ENCODE data around the gene PTPRE. TPM values are rescaled to one million over a fixed set of nuclear protein-coding genes. Genes with fewer than 3 reads are reported as not detected.
A peak's percentile ranks its signal among the peaks of the same experiment; 100 is the strongest.

Gene PTPRE
- total RNA-seq, 5 donors from 2014 or later (not counting 1 experiment from before 2014, with no cell fraction given) = 23.2 to 69.2 (median 32.2) TPM

- Histone ChIP-seq H3K36me3 (ENCODE audit: control insufficient read depth in 2 of 2, extremely low read depth in 1 of 2, insufficient read depth in 1 of 2, low read length in 1 of 2) (peaks cover 0 to 14% of the 10 kb centered on the region in 2 donors), H3K4me3 (ENCODE audit: control insufficient read depth in 1 of 2, extremely low read depth in 1 of 2, low read length in 1 of 2) (peak overlapping the region in 1 of 2 donors; percentile 64), H3K27me3 (replicated peaks in 1 of 2; ENCODE audit: control insufficient read depth in 2 of 2, extremely low read depth in 1 of 2, insufficient read depth in 2 of 2, low read length in 1 of 2) (no peaks in the 10 kb centered on the region), H3K9me3 (no peaks in the 10 kb centered on the region), H3K27ac (ENCODE audit: low read length) (peak overlapping the region; percentile 93), H3K4me1 (ENCODE audit: control insufficient read depth in 1 of 2, extremely low read depth in 1 of 2, insufficient read depth in 2 of 2, low read length in 2 of 2) (peaks cover 16 to 64% of the 10 kb centered on the region in 2 experiments)
- Mint-ChIP-seq H3K4me3 (peak overlapping the region in 2 of 3 donors; percentile 24 to 95), H3K36me3 (peaks cover 18% of the 10 kb centered on the region), H3K9me3 (no peaks in the 10 kb centered on the region), H3K4me1 (peaks cover 52 to 66% (median 54%) of the 10 kb centered on the region in 3 donors), H3K27me3 (no peaks in the 10 kb centered on the region), H3K27ac (peak overlapping the region; percentile 92 to 97)
- DNase-seq (no peak), ATAC-seq (replicated peaks in 1 of 4) (no peak)
- ChIA-PET POLR2A (interaction anchor here in 1 of 2 donors (0.7 to 3.7 kb wide), 2 partner anchors 15 to 27 kb away, joined by 3 to 62 read pairs; no protein-coding TSS in a partner anchor), CTCF (interaction anchor here (1.5 to 4.1 kb wide), 4 partner anchors 11 to 23 kb away, joined by 5 to 22 read pairs (median 15); no protein-coding TSS in a partner anchor)
- 91% methylated on average over 21 of the region's 23 CpGs for WGBS (ENCODE audit: insufficient coverage)
Observed at GRCh38 chr10:128046156-128046952, 139.5 kb downstream of the PTPRE start.

DNA sequence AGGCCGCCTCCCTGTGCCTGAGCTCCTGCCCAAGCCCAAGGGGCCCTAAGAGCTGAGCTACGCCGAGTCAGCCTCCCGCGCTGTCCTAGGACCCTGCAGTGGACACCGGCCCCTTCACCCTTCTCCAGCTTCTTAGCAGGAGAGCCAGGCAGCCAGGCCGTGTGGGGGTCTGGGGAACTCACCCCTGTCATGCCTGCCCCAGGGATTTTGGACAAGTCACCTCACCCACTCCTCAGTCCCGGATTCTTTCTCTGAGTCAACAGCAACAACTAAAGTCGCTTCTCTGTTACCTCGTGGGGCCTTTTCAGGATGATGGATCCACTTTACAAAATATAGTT is 140.0 kb downstream of the PTPRE start:
- DNase-seq (no peak), ATAC-seq (replicated peaks in 1 of 4) (peak in 3 of 4 experiments; percentile 0 to 3 (median 1))
- no peaks in the 10 kb centered on the region for H3K9me3 Mint-ChIP-seq
- ChIA-PET CTCF (interaction anchor here (0.6 to 4.1 kb wide), 12 partner anchors 11 to 36 kb away, joined by 3 to 22 read pairs (median 8); no protein-coding TSS in a partner anchor), POLR2A (interaction anchor here (0.6 to 3.7 kb wide), 6 partner anchors 12 to 91 kb away, joined by 3 to 62 read pairs (median 3); no protein-coding TSS in a partner anchor)
- peak overlapping the region; percentile 92 to 97 for H3K27ac Mint-ChIP-seq
- H3K4me3 Mint-ChIP-seq = peak overlapping the region; percentile 84 to 95 (median 93)
- H3K36me3 Mint-ChIP-seq = peaks cover 21% of the 10 kb centered on the region
- Histone ChIP-seq H3K27ac (ENCODE audit: low read length) (peak overlapping the region; percentile 93), H3K27me3 (replicated peaks in 1 of 2; ENCODE audit: control insufficient read depth in 2 of 2, extremely low read depth in 1 of 2, insufficient read depth in 2 of 2, low read length in 1 of 2) (no peaks in the 10 kb centered on the region), H3K4me1 (ENCODE audit: control insufficient read depth in 1 of 2, extremely low read depth in 1 of 2, insufficient read depth in 2 of 2, low read length in 2 of 2) (peaks cover 16 to 67% of the 10 kb centered on the region in 2 experiments), H3K36me3 (ENCODE audit: control insufficient read depth in 2 of 2, extremely low read depth in 1 of 2, insufficient read depth in 1 of 2, low read length in 1 of 2) (peaks cover under 1 to 20% of the 10 kb centered on the region in 2 donors), H3K9me3 (no peaks in the 10 kb centered on the region), H3K4me3 (ENCODE audit: control insufficient read depth in 1 of 2, extremely low read depth in 1 of 2, low read length in 1 of 2) (peak overlapping the region; percentile 57 to 64)
- WGBS (ENCODE audit: insufficient coverage) = 83% methylated on average over 7 of the region's 10 CpGs
- H3K4me1 Mint-ChIP-seq = peaks cover 55 to 71% (median 58%) of the 10 kb centered on the region in 3 donors
- no peaks in the 10 kb centered on the region for H3K27me3 Mint-ChIP-seq

DNA sequence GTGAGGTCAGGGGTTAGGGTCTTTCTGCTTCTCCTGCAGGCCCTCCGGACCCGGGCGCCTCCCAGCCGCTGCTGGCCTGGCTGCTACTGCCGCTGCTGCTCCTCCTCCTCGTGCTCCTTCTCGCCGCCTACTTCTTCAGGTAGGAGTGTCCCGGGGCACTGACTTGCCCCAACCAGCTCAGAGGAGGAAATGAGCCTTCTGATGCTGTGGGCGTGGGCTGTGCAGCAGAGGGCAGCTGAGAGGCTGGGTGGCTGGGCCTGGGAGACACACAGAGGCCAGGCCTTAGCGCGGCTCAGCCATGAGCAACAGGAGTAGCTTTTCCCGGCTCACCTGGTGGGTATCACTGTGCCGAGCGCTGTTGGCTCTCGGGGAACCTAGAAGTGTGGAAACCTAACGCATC is 140.4 kb downstream of the PTPRE start:
- H3K4me3 Mint-ChIP-seq = peak overlapping the region; percentile 84 to 95 (median 93)
- H3K27ac Mint-ChIP-seq = peak overlapping the region; percentile 92 to 97
- 0% methylated on average over 17 of the region's 17 CpGs for WGBS (ENCODE audit: insufficient coverage)
- peaks cover 59 to 73% (median 63%) of the 10 kb centered on the region in 3 donors for H3K4me1 Mint-ChIP-seq
- CTCF ChIA-PET = interaction anchor here (0.6 to 4.1 kb wide), 16 partner anchors 11 to 141 kb away, joined by 3 to 22 read pairs (median 6); partner anchors contain the start of gene PTPRE (in 1 of the 2)
- no peaks in the 10 kb centered on the region for H3K9me3 Mint-ChIP-seq
- no peaks in the 10 kb centered on the region for H3K27me3 ChIP-seq (replicated peaks in 1 of 2; ENCODE audit: control insufficient read depth in 2 of 2, extremely low read depth in 1 of 2, insufficient read depth in 2 of 2, low read length in 1 of 2)
- ATAC-seq (replicated peaks in 1 of 4) (peak; percentile 97 to 98 (median 98)), DNase-seq (peak; percentile 52 to 90 (median 81))
- H3K27ac ChIP-seq (ENCODE audit: low read length) = peak overlapping the region; percentile 93
- peaks cover 25% of the 10 kb centered on the region for H3K36me3 Mint-ChIP-seq
- POLR2A ChIA-PET = interaction anchor here (0.6 to 3.7 kb wide), 6 partner anchors 12 to 91 kb away, joined by 3 to 62 read pairs (median 3); no protein-coding TSS in a partner anchor
- H3K27me3 Mint-ChIP-seq = no peaks in the 10 kb centered on the region
- peaks cover 5 to 24% of the 10 kb centered on the region in 2 donors for H3K36me3 ChIP-seq (ENCODE audit: control insufficient read depth in 2 of 2, extremely low read depth in 1 of 2, insufficient read depth in 1 of 2, low read length in 1 of 2)
- peaks cover 16 to 67% of the 10 kb centered on the region in 2 experiments for H3K4me1 ChIP-seq (ENCODE audit: control insufficient read depth in 1 of 2, extremely low read depth in 1 of 2, insufficient read depth in 2 of 2, low read length in 2 of 2)
- no peaks in the 10 kb centered on the region for H3K9me3 ChIP-seq
- peak overlapping the region; percentile 57 to 64 for H3K4me3 ChIP-seq (ENCODE audit: control insufficient read depth in 1 of 2, extremely low read depth in 1 of 2, low read length in 1 of 2)

DNA sequence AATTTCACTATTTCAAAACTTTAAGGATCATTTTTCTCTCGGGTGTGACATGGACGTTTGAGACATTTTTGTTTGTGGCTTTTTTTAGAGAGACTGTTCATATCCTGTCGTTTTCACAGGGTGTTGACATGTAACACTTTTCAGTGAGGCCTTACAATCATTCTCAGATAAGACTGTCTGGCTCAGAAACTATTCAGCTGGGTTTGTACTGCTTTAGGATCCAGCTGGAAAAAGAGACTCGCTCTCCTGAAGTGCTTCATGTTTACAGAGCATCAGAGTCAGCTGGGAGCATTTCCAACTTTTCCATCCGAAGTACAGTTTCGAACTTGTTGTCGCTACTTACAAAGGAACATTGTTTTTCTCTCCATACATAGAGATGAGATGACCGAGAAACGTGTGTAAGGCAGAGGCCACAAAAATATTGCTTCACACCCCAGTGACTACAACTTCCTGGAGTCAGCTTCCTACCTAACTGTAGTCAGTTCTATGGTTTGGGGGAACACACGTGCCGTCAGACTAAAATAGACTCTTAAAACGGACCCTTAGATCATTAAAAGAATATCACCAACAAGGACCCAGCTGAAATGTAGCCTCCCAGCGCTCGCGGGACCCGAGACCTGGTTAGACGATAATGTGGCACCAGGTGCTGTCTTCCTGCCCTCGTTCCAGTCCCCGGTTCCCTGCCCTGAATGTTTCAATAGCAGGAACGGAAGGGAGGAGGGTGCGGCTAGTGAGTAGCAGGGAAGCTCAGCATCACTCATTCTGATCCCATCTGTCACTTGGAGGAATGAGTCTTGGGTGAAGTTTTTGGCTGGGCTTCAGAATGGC is 141.3 kb downstream of the PTPRE start:
- peaks cover 64 to 78% (median 65%) of the 10 kb centered on the region in 3 donors for H3K4me1 Mint-ChIP-seq
- peak overlapping the region; percentile 57 to 64 for H3K4me3 ChIP-seq (ENCODE audit: control insufficient read depth in 1 of 2, extremely low read depth in 1 of 2, low read length in 1 of 2)
- H3K27ac ChIP-seq (ENCODE audit: low read length) = peak overlapping the region; percentile 93
- ChIA-PET CTCF (interaction anchor here (0.6 to 4.1 kb wide), 18 partner anchors 10 to 142 kb away, joined by 3 to 22 read pairs (median 5); partner anchors contain the start of gene PTPRE (in 1 of the 2)), POLR2A (interaction anchor here (0.6 to 3.7 kb wide), 5 partner anchors 8 to 47 kb away, joined by 3 to 62 read pairs (median 9); no protein-coding TSS in a partner anchor)
- peak overlapping the region; percentile 92 to 97 for H3K27ac Mint-ChIP-seq
- H3K27me3 ChIP-seq (replicated peaks in 1 of 2; ENCODE audit: control insufficient read depth in 2 of 2, extremely low read depth in 1 of 2, insufficient read depth in 2 of 2, low read length in 1 of 2) = no peaks in the 10 kb centered on the region
- H3K36me3 ChIP-seq (ENCODE audit: control insufficient read depth in 2 of 2, extremely low read depth in 1 of 2, insufficient read depth in 1 of 2, low read length in 1 of 2) = peaks cover 10 to 32% of the 10 kb centered on the region in 2 donors
- DNase-seq = peak in 13 of 35 experiments; percentile 10 to 61 (median 33)
- peaks cover 30% of the 10 kb centered on the region for H3K36me3 Mint-ChIP-seq
- ATAC-seq (replicated peaks in 1 of 4) = peak; percentile 41 to 51 (median 44)
- no peaks in the 10 kb centered on the region for H3K9me3 Mint-ChIP-seq
- WGBS (ENCODE audit: insufficient coverage) = 0% methylated on average over 5 of the region's 21 CpGs
- H3K4me3 Mint-ChIP-seq = peak overlapping the region; percentile 84 to 95 (median 93)
- H3K27me3 Mint-ChIP-seq = no peaks in the 10 kb centered on the region
- no peaks in the 10 kb centered on the region for H3K9me3 ChIP-seq
- peaks cover 16 to 73% of the 10 kb centered on the region in 2 experiments for H3K4me1 ChIP-seq (ENCODE audit: control insufficient read depth in 1 of 2, extremely low read depth in 1 of 2, insufficient read depth in 2 of 2, low read length in 2 of 2)

- POLR2A ChIA-PET = interaction anchor here (0.7 to 3.7 kb wide), 3 partner anchors 9 to 14 kb away, joined by 9 to 62 read pairs (median 17); no protein-coding TSS in a partner anchor
- CTCF ChIA-PET = interaction anchor here (0.6 to 4.1 kb wide), 12 partner anchors 12 to 143 kb away, joined by 3 to 22 read pairs (median 8); no protein-coding TSS in a partner anchor
- Mint-ChIP-seq H3K27ac (peak overlapping the region; percentile 92 to 97), H3K4me1 (peaks cover 64 to 78% (median 66%) of the 10 kb centered on the region in 3 donors), H3K27me3 (no peaks in the 10 kb centered on the region), H3K36me3 (peaks cover 30% of the 10 kb centered on the region), H3K4me3 (peak overlapping the region; percentile 84 to 95 (median 93)), H3K9me3 (no peaks in the 10 kb centered on the region)
- WGBS (ENCODE audit: insufficient coverage) = no CpG with 5 or more reads among the region's 6 CpGs
- Histone ChIP-seq H3K9me3 (no peaks in the 10 kb centered on the region), H3K27me3 (replicated peaks in 1 of 2; ENCODE audit: control insufficient read depth in 2 of 2, extremely low read depth in 1 of 2, insufficient read depth in 2 of 2, low read length in 1 of 2) (no peaks in the 10 kb centered on the region), H3K27ac (ENCODE audit: low read length) (peak overlapping the region; percentile 93), H3K4me3 (ENCODE audit: control insufficient read depth in 1 of 2, extremely low read depth in 1 of 2, low read length in 1 of 2) (peak overlapping the region; percentile 57 to 64), H3K4me1 (ENCODE audit: control insufficient read depth in 1 of 2, extremely low read depth in 1 of 2, insufficient read depth in 2 of 2, low read length in 2 of 2) (peaks cover 16 to 74% of the 10 kb centered on the region in 2 experiments), H3K36me3 (ENCODE audit: control insufficient read depth in 2 of 2, extremely low read depth in 1 of 2, insufficient read depth in 1 of 2, low read length in 1 of 2) (peaks cover 10 to 35% of the 10 kb centered on the region in 2 donors)
- ATAC-seq (replicated peaks in 1 of 4) (no peak), DNase-seq (no peak)
Observed at GRCh38 chr10:128048819-128049210, 141.9 kb downstream of the PTPRE start.
